ENCODE data around the gene TRIP4. TPM values are rescaled to one million over a fixed set of nuclear protein-coding genes. Genes with fewer than 3 reads are reported as not detected.
"Not testable (repeated sequence)": the region's sequence is repeated elsewhere in the genome, so short reads cannot be mapped to it uniquely, and the experiment has no call there.

Gene TRIP4
- total RNA-seq, 2 donors from 2014 or later = 11.7 to 15.5 TPM

- H3K27ac ChIP-seq = no peak overlapping the region
- ATAC-seq (no peak), DNase-seq (no peak)
- no peak overlapping the region for H3K4me3 ChIP-seq
- no peaks in the 10 kb centered on the region for H3K27me3 ChIP-seq
- no peaks in the 10 kb centered on the region for H3K36me3 ChIP-seq (replicated peaks in 1 of 2; ENCODE audit: insufficient read depth in 1 of 2, low read depth in 2 of 2)
- H3K9me3 ChIP-seq = no peaks in the 10 kb centered on the region
- H3K4me1 ChIP-seq = no peaks in the 10 kb centered on the region
- intact Hi-C loops (cut with DNase I) = no loop called here
- TF ChIP-seq CTCF (IDR thresholded peaks at IDR 0.05) (no peak), POLR2A (IDR thresholded peaks at IDR 0.05) (no peak)
Observed at GRCh38 chr15:64344651-64345294, 42.9 kb upstream of the TRIP4 start.

- ATAC-seq; H3K4me3 ChIP-seq; H3K36me3 ChIP-seq (replicated peaks in 1 of 2; ENCODE audit: insufficient read depth in 1 of 2, low read depth in 2 of 2); H3K9me3 ChIP-seq; H3K4me1 ChIP-seq; intact Hi-C loops (cut with DNase I); H3K27ac ChIP-seq; H3K27me3 ChIP-seq; DNase-seq: not testable (repeated sequence)
- 79 to 84% methylated on average over 6 of the region's 6 CpGs for WGBS, 2 donors
Observed at GRCh38 chr15:64346242-64346641, 41.4 kb upstream of the TRIP4 start.

- DNase-seq = no peak
- Histone ChIP-seq H3K27me3 (no peaks in the 10 kb centered on the region), H3K9me3 (no peaks in the 10 kb centered on the region), H3K4me1 (no peaks in the 10 kb centered on the region), H3K36me3 (replicated peaks in 1 of 2; ENCODE audit: insufficient read depth in 1 of 2, low read depth in 2 of 2) (no peaks in the 10 kb centered on the region), H3K27ac (no peak overlapping the region), H3K4me3 (no peak overlapping the region)
- TF ChIP-seq CTCF (IDR thresholded peaks at IDR 0.05) = no peak
- TF ChIP-seq POLR2A (IDR thresholded peaks at IDR 0.05) = no peak
- 90 to 95% methylated on average over 1 of the region's 1 CpG for WGBS, 2 donors
- ATAC-seq = no peak
- intact Hi-C loops (cut with DNase I) = no loop called here
Observed at GRCh38 chr15:64348455-64348854, 39.2 kb upstream of the TRIP4 start.

- H3K9me3 ChIP-seq = no peaks in the 10 kb centered on the region
- 91 to 93% methylated on average over 2 of the region's 2 CpGs for WGBS, 2 donors
- intact Hi-C loops (cut with DNase I) = no loop called here
Observed at GRCh38 chr15:64349375-64349774, 38.3 kb upstream of the TRIP4 start.

GRCh38 chr15:64351265-64351664, 36.4 kb upstream of the TRIP4 start:
- ATAC-seq = no peak
- WGBS, 2 donors = 84% methylated on average over 7 of the region's 7 CpGs
- intact Hi-C loops (cut with DNase I) = no loop called here

More at GRCh38 chr15:64349375-64349774, 38.3 kb upstream of the TRIP4 start:
- H3K36me3 ChIP-seq (replicated peaks in 1 of 2; ENCODE audit: insufficient read depth in 1 of 2, low read depth in 2 of 2) = no peaks in the 10 kb centered on the region
- H3K27ac ChIP-seq = no peak overlapping the region
- peaks cover 5% of the 10 kb centered on the region for H3K4me1 ChIP-seq
- TF ChIP-seq CTCF (IDR thresholded peaks at IDR 0.05) = no peak
- TF ChIP-seq POLR2A (IDR thresholded peaks at IDR 0.05) = no peak
- DNase-seq (no peak), ATAC-seq (no peak)
- no peak overlapping the region for H3K4me3 ChIP-seq
- H3K27me3 ChIP-seq = no peaks in the 10 kb centered on the region

More at GRCh38 chr15:64351265-64351664, 36.4 kb upstream of the TRIP4 start:
- no peak for TF ChIP-seq POLR2A (IDR thresholded peaks at IDR 0.05)
- no peak for TF ChIP-seq CTCF (IDR thresholded peaks at IDR 0.05)
- H3K4me1 ChIP-seq = peaks cover 11% of the 10 kb centered on the region
- H3K9me3 ChIP-seq = no peaks in the 10 kb centered on the region
- no peaks in the 10 kb centered on the region for H3K27me3 ChIP-seq
- no peaks in the 10 kb centered on the region for H3K36me3 ChIP-seq (replicated peaks in 1 of 2; ENCODE audit: insufficient read depth in 1 of 2, low read depth in 2 of 2)
- no peak for DNase-seq
- no peak overlapping the region for H3K27ac ChIP-seq
- H3K4me3 ChIP-seq = no peak overlapping the region

Data from body of pancreas (tissue), 4 donors.